ENCODE data around the gene POU2F3. TPM values are rescaled to one million over a fixed set of nuclear protein-coding genes. Genes with fewer than 3 reads are reported as not detected.

Gene POU2F3
- total and polyA plus RNA-seq, 2 of the 8 experiments (the other 6 are each of a cell fraction or from before 2014, with no cell fraction given) = 1.0 to 2.1 TPM

- TF ChIP-seq MAX (IDR thresholded peaks at IDR 0.05) (no peak), CTBP2 (IDR thresholded peaks at IDR 0.05; ENCODE audit: borderline replicate concordance, insufficient read depth, insufficient read length, low read length) (no peak), HDAC2 (IDR thresholded peaks at IDR 0.05; ENCODE audit: borderline replicate concordance in 1 of 2, low read depth in 2 of 2, low read length in 2 of 2) (no peak), TEAD4 (IDR thresholded peaks at IDR 0.05; ENCODE audit: low read depth, low read length) (no peak), ZNF274 (IDR thresholded peaks at IDR 0.05; ENCODE audit: borderline replicate concordance, extremely low read depth, low read length) (no peak), RFX5 (IDR thresholded peaks at IDR 0.05; ENCODE audit: borderline replicate concordance, low read depth, low read length) (no peak), CHD1 (IDR thresholded peaks at IDR 0.05; ENCODE audit: low read depth, low read length) (no peak)
These were observed 38.3 kb upstream of the POU2F3 start (continued) for GRCh38 chr11:120201653-120202052.
